ENCODE measurements around the gene KCNQ1. TPM values are rescaled to one million over a fixed set of nuclear protein-coding genes. Genes with fewer than 3 reads are reported as not detected.

The KCNQ1 gene
- total RNA-seq, 4 donors from 2014 or later, result 5.6 to 46.8 (median 24.6) TPM

DNA sequence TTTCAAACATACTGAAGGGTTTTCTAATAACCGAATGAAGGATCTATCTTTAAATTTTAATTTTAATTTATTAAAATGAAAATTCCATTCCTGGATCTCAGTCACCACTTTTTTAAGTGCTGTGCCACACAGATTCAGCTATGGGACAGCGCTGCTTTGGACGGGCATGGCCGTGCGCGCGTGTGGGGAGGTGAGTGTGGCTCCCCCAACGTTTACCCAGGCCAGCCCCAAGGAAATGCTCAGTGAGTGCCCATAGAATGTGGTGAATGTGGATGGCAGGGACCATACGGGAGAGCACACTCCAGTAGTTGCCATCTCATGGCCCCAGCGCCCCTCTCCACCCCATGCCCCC lies 343.0 kb downstream of the KCNQ1 start:
- DNase-seq, result peak; percentile 3
- H3K4me1 ChIP-seq, result peaks cover 0 to 13% (median 7%) of the 10 kb centered on the region in 4 donors
- TF ChIP-seq POLR2AphosphoS5 (IDR thresholded peaks at IDR 0.05), result no peak
- no peak for TF ChIP-seq EP300 (IDR thresholded peaks at IDR 0.05; ENCODE audit: low read depth)
- TF ChIP-seq, protein P1, sequence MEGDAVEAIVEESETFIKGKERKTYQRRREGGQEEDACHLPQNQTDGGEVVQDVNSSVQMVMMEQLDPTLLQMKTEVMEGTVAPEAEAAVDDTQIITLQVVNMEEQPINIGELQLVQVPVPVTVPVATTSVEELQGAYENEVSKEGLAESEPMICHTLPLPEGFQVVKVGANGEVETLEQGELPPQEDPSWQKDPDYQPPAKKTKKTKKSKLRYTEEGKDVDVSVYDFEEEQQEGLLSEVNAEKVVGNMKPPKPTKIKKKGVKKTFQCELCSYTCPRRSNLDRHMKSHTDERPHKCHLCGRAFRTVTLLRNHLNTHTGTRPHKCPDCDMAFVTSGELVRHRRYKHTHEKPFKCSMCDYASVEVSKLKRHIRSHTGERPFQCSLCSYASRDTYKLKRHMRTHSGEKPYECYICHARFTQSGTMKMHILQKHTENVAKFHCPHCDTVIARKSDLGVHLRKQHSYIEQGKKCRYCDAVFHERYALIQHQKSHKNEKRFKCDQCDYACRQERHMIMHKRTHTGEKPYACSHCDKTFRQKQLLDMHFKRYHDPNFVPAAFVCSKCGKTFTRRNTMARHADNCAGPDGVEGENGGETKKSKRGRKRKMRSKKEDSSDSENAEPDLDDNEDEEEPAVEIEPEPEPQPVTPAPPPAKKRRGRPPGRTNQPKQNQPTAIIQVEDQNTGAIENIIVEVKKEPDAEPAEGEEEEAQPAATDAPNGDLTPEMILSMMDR (IDR thresholded peaks at IDR 0.05), result no peak
- TF ChIP-seq POLR2A (IDR thresholded peaks at IDR 0.05), result no peak
- H3K4me3 ChIP-seq, result no peak overlapping the region
- intact Hi-C loops (cut with DNase I; ENCODE audit: low total_unique reads), result no loop called here
- H3K27ac ChIP-seq, result no peak overlapping the region
- H3K27me3 ChIP-seq, result no peaks in the 10 kb centered on the region
- 91 to 95% methylated on average over 7 to 10 of the region's 10 CpGs for WGBS, 2 donors (ENCODE audit: low coverage in 1 of 2)
- no peaks in the 10 kb centered on the region for H3K36me3 ChIP-seq
- H3K9me3 ChIP-seq, result no peaks in the 10 kb centered on the region
- in situ Hi-C loops (cut with MboI; ENCODE audit: low pct_ligation_motif_present in 1 of 4, low pct_unique_long_range_greater_than_20kb in 1 of 4, low sequenced_read_pairs in 3 of 4), result no loop called here

DNA sequence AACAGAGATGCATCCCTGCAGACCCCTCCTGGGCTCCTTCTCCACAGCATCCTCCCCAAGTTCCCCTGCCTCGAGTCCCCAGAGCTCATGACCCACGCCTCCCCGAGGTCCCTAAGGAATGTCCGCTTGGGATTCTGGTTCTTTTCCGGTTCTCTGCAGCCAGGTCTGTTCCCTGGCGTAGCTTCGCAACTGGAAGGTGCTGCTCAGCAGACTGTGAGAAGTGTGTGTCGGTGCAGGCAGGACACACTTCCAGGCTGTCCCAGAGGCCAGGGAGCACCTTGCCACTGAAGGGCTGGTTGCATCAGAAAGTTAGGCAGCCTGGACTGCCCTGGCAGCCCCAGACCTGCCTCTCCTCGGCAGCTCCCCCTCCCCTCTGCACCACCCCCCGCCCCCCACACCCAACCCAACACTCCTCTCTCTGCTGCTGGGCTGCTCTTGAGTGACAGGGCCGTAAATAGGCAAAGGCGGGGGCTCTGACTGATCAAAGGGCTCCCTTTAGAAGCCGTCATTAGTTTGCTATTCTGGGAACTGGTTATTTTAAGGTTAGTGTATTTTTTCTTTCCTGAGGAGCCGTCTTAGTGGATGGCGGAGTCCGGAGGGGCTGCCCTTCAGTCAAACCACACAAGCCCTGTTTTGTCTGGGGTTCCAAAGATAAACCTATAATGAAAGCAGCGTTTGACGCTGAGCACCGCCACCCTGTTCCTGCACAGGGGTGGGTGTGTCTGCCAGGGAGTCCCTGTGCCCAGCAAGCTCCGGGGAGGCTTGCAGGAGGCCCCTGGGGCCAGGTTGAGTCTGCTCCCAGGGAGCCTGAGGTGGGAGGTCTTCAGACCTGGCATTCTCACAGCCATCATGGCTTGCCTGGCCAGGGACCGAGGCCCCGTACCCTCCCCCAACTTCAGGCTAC lies 343.6 kb downstream of the KCNQ1 start:
- H3K36me3 ChIP-seq, result no peaks in the 10 kb centered on the region
- in situ Hi-C loops (cut with MboI; ENCODE audit: low pct_ligation_motif_present in 1 of 4, low pct_unique_long_range_greater_than_20kb in 1 of 4, low sequenced_read_pairs in 3 of 4) (no loop called here), intact Hi-C loops (cut with DNase I; ENCODE audit: low total_unique reads) (no loop called here)
- no peak overlapping the region for H3K27ac ChIP-seq
- TF ChIP-seq POLR2A (IDR thresholded peaks at IDR 0.05) (no peak), POLR2AphosphoS5 (IDR thresholded peaks at IDR 0.05) (no peak), EP300 (IDR thresholded peaks at IDR 0.05; ENCODE audit: low read depth) (no peak)
- TF ChIP-seq, protein P1 (IDR thresholded peaks at IDR 0.05), result no peak
- WGBS, 2 donors (ENCODE audit: low coverage in 1 of 2), result 63% methylated on average over 18 of the region's 22 CpGs; no CpG with 5 or more reads in 1 of the 2 donors
- peaks cover 0 to 13% (median 7%) of the 10 kb centered on the region in 4 donors for H3K4me1 ChIP-seq
- no peaks in the 10 kb centered on the region for H3K27me3 ChIP-seq
- peak; percentile 7 for DNase-seq
- H3K9me3 ChIP-seq, result no peaks in the 10 kb centered on the region
- H3K4me3 ChIP-seq, result no peak overlapping the region

DNA sequence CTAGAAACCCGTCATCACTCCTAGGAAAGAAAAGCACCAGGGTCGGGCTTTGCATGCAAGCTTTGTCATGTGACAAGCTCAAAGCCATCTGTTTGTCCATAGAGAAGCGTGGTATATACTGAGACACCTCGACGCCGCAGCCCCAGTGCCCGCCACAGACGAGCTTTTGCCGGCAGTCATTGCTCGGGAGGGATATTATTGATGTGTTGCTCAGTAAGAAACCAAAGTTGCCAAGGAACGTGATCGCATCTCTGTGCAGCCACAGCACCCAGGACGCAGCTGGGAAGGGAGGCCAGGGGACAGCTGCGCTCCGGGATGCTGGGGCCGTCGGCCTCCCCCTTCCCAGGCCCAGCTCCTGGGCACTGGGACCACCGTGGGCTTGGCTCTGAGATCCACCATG lies 344.5 kb downstream of the KCNQ1 start:
- Histone ChIP-seq H3K27ac (no peak overlapping the region), H3K4me1 (peaks cover 0 to 13% (median 7%) of the 10 kb centered on the region in 4 donors), H3K36me3 (no peaks in the 10 kb centered on the region), H3K27me3 (no peaks in the 10 kb centered on the region), H3K4me3 (no peak overlapping the region), H3K9me3 (no peaks in the 10 kb centered on the region)
- in situ Hi-C loops (cut with MboI; ENCODE audit: low pct_ligation_motif_present in 1 of 4, low pct_unique_long_range_greater_than_20kb in 1 of 4, low sequenced_read_pairs in 3 of 4) (no loop called here), intact Hi-C loops (cut with DNase I; ENCODE audit: low total_unique reads) (no loop called here)
- 80 to 88% methylated on average over 1 to 12 of the region's 18 CpGs for WGBS, 2 donors (ENCODE audit: low coverage in 1 of 2)
- DNase-seq, result no peak
- TF ChIP-seq, protein P1 (IDR thresholded peaks at IDR 0.05), result no peak
- TF ChIP-seq POLR2A (IDR thresholded peaks at IDR 0.05) (no peak), EP300 (IDR thresholded peaks at IDR 0.05; ENCODE audit: low read depth) (no peak), POLR2AphosphoS5 (IDR thresholded peaks at IDR 0.05) (no peak)

DNA sequence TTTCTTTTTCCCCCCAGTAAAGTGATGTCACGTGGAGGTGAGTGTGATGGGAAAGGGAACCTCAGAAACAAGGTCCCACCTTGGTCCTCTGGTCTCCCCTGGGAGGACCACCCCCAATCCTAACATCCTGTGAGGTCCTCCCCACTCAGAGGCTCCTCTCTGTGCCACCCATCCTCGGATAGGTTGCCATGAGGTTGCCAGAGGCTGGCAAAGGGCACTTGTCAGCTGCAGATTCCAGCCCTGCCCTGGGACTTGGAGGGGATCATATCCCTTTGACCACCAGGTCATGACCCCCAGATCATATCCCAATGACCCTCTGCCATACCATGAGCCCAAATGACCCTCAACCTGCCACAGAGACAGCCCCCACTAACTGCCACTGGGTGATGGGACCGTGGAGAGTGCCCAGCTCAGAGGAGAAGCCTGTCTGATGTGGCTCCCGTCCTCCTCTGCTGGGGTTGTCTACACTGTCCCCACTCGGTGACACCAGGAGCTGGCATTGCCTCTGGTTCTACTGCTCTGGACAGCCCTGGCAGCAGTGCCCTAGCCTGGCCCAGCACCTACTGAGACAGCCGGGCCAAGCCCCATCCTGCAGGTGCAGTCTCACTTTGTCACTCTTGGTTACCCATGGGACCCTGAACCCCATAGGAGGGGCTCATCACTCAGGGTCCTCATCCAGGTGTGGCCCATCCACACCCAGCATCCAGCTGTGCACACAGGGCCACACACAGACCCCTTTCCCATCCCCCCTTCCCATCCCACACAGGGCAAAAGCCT lies 345.2 kb downstream of the KCNQ1 start:
- DNase-seq, result peak; percentile 4
- no peak overlapping the region for H3K27ac ChIP-seq
- in situ Hi-C loops (cut with MboI; ENCODE audit: low pct_ligation_motif_present in 1 of 4, low pct_unique_long_range_greater_than_20kb in 1 of 4, low sequenced_read_pairs in 3 of 4) (no loop called here), intact Hi-C loops (cut with DNase I; ENCODE audit: low total_unique reads) (no loop called here)
- no peaks in the 10 kb centered on the region for H3K27me3 ChIP-seq
- 96% methylated on average over 6 of the region's 6 CpGs; no CpG with 5 or more reads in 1 of the 2 donors for WGBS, 2 donors (ENCODE audit: low coverage in 1 of 2)
- no peaks in the 10 kb centered on the region for H3K9me3 ChIP-seq
- H3K4me3 ChIP-seq, result no peak overlapping the region
- no peak for TF ChIP-seq POLR2A (IDR thresholded peaks at IDR 0.05)
- TF ChIP-seq EP300 (IDR thresholded peaks at IDR 0.05; ENCODE audit: low read depth), result no peak
- TF ChIP-seq POLR2AphosphoS5 (IDR thresholded peaks at IDR 0.05), result no peak
- TF ChIP-seq, protein P1 (IDR thresholded peaks at IDR 0.05), result no peak
- H3K36me3 ChIP-seq, result no peaks in the 10 kb centered on the region
- peaks cover 0 to 13% (median 7%) of the 10 kb centered on the region in 4 donors for H3K4me1 ChIP-seq
